Stimulated activated effector memory CD8-positive, alpha-beta T cell treated with anti-CD3 and anti-CD28 coated beads, Interleukin-12 subunit alpha, Interleukin-12 subunit beta, amount 100 ng/mL, for 72 hours (primary cell): ENCODE results near the gene FRY.
A peak's percentile ranks its signal among the peaks of the same experiment; 100 is the strongest.

ENCODE experiments used
- ATAC-seq: fragments of 150-1000 bp; cut with Tn5 transposase; 2 replicates; pipeline ENCODE4 v1.10.0; 2021
- DNase-seq, 2 donors: peaks; one replicate each; pipeline ENCODE4 v3.0.0; 2021 to 2022; ENCODE audit warnings: low spot score in 2 of 2
- H3K27ac Mint-ChIP-seq: one replicate; pipeline ENCODE4 v1.8.0; 2022; ENCODE audit warnings: mild to moderate bottlenecking, mixed read lengths
- H3K36me3 Mint-ChIP-seq: one replicate; pipeline ENCODE4 v1.8.0; 2022; ENCODE audit warnings: mild to moderate bottlenecking, mixed read lengths
- H3K4me1 Mint-ChIP-seq: one replicate; pipeline ENCODE4 v1.8.0; 2022; ENCODE audit warnings: mixed read lengths
- H3K4me3 Mint-ChIP-seq: one replicate; pipeline ENCODE4 v1.8.0; 2022; ENCODE audit warnings: mild to moderate bottlenecking, mixed read lengths
- H3K9me3 Mint-ChIP-seq: one replicate; pipeline ENCODE4 v1.8.0; 2022; ENCODE audit warnings: mixed read lengths

Gene FRY

GRCh38 chr13:32259116-32259515 is 227.5 kb downstream of the FRY start:
- no peaks in the 10 kb centered on the region for H3K9me3 Mint-ChIP-seq
- no peaks in the 10 kb centered on the region for H3K4me1 Mint-ChIP-seq
- H3K27ac Mint-ChIP-seq, result no peak overlapping the region
- H3K36me3 Mint-ChIP-seq, result peaks cover under 1% of the 10 kb centered on the region
- DNase-seq (no peak), ATAC-seq (no peak)
- no peak overlapping the region for H3K4me3 Mint-ChIP-seq

GRCh38 chr13:32261567-32261966 is 230.0 kb downstream of the FRY start:
- Mint-ChIP-seq H3K4me1 (no peaks in the 10 kb centered on the region), H3K4me3 (no peak overlapping the region), H3K9me3 (no peaks in the 10 kb centered on the region), H3K27ac (no peak overlapping the region), H3K36me3 (no peaks in the 10 kb centered on the region)
- DNase-seq (no peak), ATAC-seq (no peak)

GRCh38 chr13:32262165-32262564 is 230.6 kb downstream of the FRY start:
- no peaks in the 10 kb centered on the region for H3K9me3 Mint-ChIP-seq
- no peaks in the 10 kb centered on the region for H3K36me3 Mint-ChIP-seq
- DNase-seq (no peak), ATAC-seq (no peak)
- H3K4me3 Mint-ChIP-seq, result no peak overlapping the region
- H3K27ac Mint-ChIP-seq, result no peak overlapping the region
- H3K4me1 Mint-ChIP-seq, result no peaks in the 10 kb centered on the region

GRCh38 chr13:32262619-32263018 is 231.0 kb downstream of the FRY start:
- no peak for ATAC-seq
- Mint-ChIP-seq H3K4me3 (no peak overlapping the region), H3K36me3 (no peaks in the 10 kb centered on the region), H3K4me1 (no peaks in the 10 kb centered on the region), H3K27ac (no peak overlapping the region), H3K9me3 (no peaks in the 10 kb centered on the region)
- no peak for DNase-seq

GRCh38 chr13:32264407-32264806 is 232.8 kb downstream of the FRY start:
- Mint-ChIP-seq H3K9me3 (no peaks in the 10 kb centered on the region), H3K36me3 (no peaks in the 10 kb centered on the region), H3K4me1 (no peaks in the 10 kb centered on the region), H3K4me3 (no peak overlapping the region), H3K27ac (no peak overlapping the region)
- ATAC-seq, result no peak
- no peak for DNase-seq

- ATAC-seq (no peak), DNase-seq (no peak)
- Mint-ChIP-seq H3K27ac (no peak overlapping the region), H3K36me3 (no peaks in the 10 kb centered on the region), H3K9me3 (no peaks in the 10 kb centered on the region), H3K4me1 (no peaks in the 10 kb centered on the region), H3K4me3 (no peak overlapping the region)
Measured at GRCh38 chr13:32265726-32266125, 234.2 kb downstream of the FRY start.

- H3K9me3 Mint-ChIP-seq, result no peaks in the 10 kb centered on the region
- H3K4me3 Mint-ChIP-seq, result no peak overlapping the region
- H3K4me1 Mint-ChIP-seq, result no peaks in the 10 kb centered on the region
- H3K27ac Mint-ChIP-seq, result no peak overlapping the region
- no peaks in the 10 kb centered on the region for H3K36me3 Mint-ChIP-seq
- no peak for ATAC-seq
- no peak for DNase-seq
Measured at GRCh38 chr13:32266130-32266529, 234.6 kb downstream of the FRY start.

- H3K4me3 Mint-ChIP-seq, result no peak overlapping the region
- peaks cover 11% of the 10 kb centered on the region for H3K4me1 Mint-ChIP-seq
- no peak overlapping the region for H3K27ac Mint-ChIP-seq
- peak in 1 of 2 donors; percentile 52 for DNase-seq
- peaks cover 2% of the 10 kb centered on the region for H3K9me3 Mint-ChIP-seq
- H3K36me3 Mint-ChIP-seq, result no peaks in the 10 kb centered on the region
- ATAC-seq, result peak; percentile 78
Measured at GRCh38 chr13:32267836-32268439, 236.4 kb downstream of the FRY start.

GRCh38 chr13:32272021-32272683 is 240.6 kb downstream of the FRY start:
- peaks cover 11% of the 10 kb centered on the region for H3K4me1 Mint-ChIP-seq
- no peaks in the 10 kb centered on the region for H3K36me3 Mint-ChIP-seq
- H3K27ac Mint-ChIP-seq, result peak overlapping the region; percentile 20
- H3K9me3 Mint-ChIP-seq, result peaks cover 2% of the 10 kb centered on the region
- DNase-seq (no peak), ATAC-seq (peak; percentile 84)
- H3K4me3 Mint-ChIP-seq, result no peak overlapping the region

GRCh38 chr13:32277839-32278238 is 246.3 kb downstream of the FRY start:
- DNase-seq (no peak), ATAC-seq (no peak)
- Mint-ChIP-seq H3K27ac (no peak overlapping the region), H3K4me1 (peaks cover 5% of the 10 kb centered on the region), H3K36me3 (no peaks in the 10 kb centered on the region), H3K9me3 (no peaks in the 10 kb centered on the region), H3K4me3 (no peak overlapping the region)

- H3K36me3 Mint-ChIP-seq, result no peaks in the 10 kb centered on the region
- no peaks in the 10 kb centered on the region for H3K9me3 Mint-ChIP-seq
- DNase-seq (no peak), ATAC-seq (peak; percentile 85)
- peaks cover 5% of the 10 kb centered on the region for H3K4me1 Mint-ChIP-seq
- H3K27ac Mint-ChIP-seq, result no peak overlapping the region
- no peak overlapping the region for H3K4me3 Mint-ChIP-seq
Measured at GRCh38 chr13:32278426-32278825, 246.9 kb downstream of the FRY start.

GRCh38 chr13:32281096-32281495 is 249.5 kb downstream of the FRY start:
- ATAC-seq, result no peak
- Mint-ChIP-seq H3K9me3 (no peaks in the 10 kb centered on the region), H3K4me3 (no peak overlapping the region), H3K36me3 (no peaks in the 10 kb centered on the region), H3K4me1 (peaks cover 5% of the 10 kb centered on the region), H3K27ac (no peak overlapping the region)
- DNase-seq, result no peak

- Mint-ChIP-seq H3K36me3 (no peaks in the 10 kb centered on the region), H3K27ac (no peak overlapping the region), H3K4me1 (peaks cover 5% of the 10 kb centered on the region), H3K9me3 (no peaks in the 10 kb centered on the region), H3K4me3 (no peak overlapping the region)
- no peak for DNase-seq
- no peak for ATAC-seq
Measured at GRCh38 chr13:32282096-32282711, 250.6 kb downstream of the FRY start.

GRCh38 chr13:32284927-32285632 is 253.5 kb downstream of the FRY start:
- Mint-ChIP-seq H3K4me1 (no peaks in the 10 kb centered on the region), H3K27ac (no peak overlapping the region), H3K4me3 (no peak overlapping the region), H3K36me3 (no peaks in the 10 kb centered on the region), H3K9me3 (no peaks in the 10 kb centered on the region)
- no peak for DNase-seq
- no peak for ATAC-seq

GRCh38 chr13:32285633-32285965 is 254.0 kb downstream of the FRY start:
- ATAC-seq, result no peak
- DNase-seq, result no peak
- Mint-ChIP-seq H3K36me3 (no peaks in the 10 kb centered on the region), H3K27ac (no peak overlapping the region), H3K4me3 (no peak overlapping the region), H3K9me3 (no peaks in the 10 kb centered on the region), H3K4me1 (no peaks in the 10 kb centered on the region)

GRCh38 chr13:32297206-32297605 is 265.6 kb downstream of the FRY start:
- Mint-ChIP-seq H3K4me3 (no peak overlapping the region), H3K4me1 (no peaks in the 10 kb centered on the region), H3K9me3 (no peaks in the 10 kb centered on the region), H3K27ac (no peak overlapping the region), H3K36me3 (no peaks in the 10 kb centered on the region)
- no peak for DNase-seq
- peak; percentile 55 for ATAC-seq
